ENCODE measurements around the gene MTUS2.

Gene MTUS2

GRCh38 chr13:29160862-29161261 lies 340.7 kb downstream of the MTUS2 start:
- no peak for DNase-seq (ENCODE audit: low read depth)
- H3K4me3 ChIP-seq (ENCODE audit: low read length): no peak overlapping the region
- TF ChIP-seq CTCF (conservative IDR thresholded peaks at IDR 0.05; ENCODE audit: low read depth, low read length): no peak

- H3K4me3 ChIP-seq (ENCODE audit: low read length): no peak overlapping the region
- no peak for TF ChIP-seq CTCF (conservative IDR thresholded peaks at IDR 0.05; ENCODE audit: low read depth, low read length)
- no peak for DNase-seq (ENCODE audit: low read depth)
Measured at GRCh38 chr13:29161676-29162075, 341.5 kb downstream of the MTUS2 start.

- no peak overlapping the region for H3K4me3 ChIP-seq (ENCODE audit: low read length)
- no peak for DNase-seq (ENCODE audit: low read depth)
- TF ChIP-seq CTCF (conservative IDR thresholded peaks at IDR 0.05; ENCODE audit: low read depth, low read length): no peak
Measured at GRCh38 chr13:29162638-29163235, 342.6 kb downstream of the MTUS2 start.

- H3K4me3 ChIP-seq (ENCODE audit: low read length): no peak overlapping the region
- DNase-seq (ENCODE audit: low read depth): no peak
- TF ChIP-seq CTCF (conservative IDR thresholded peaks at IDR 0.05; ENCODE audit: low read depth, low read length): no peak
Measured at GRCh38 chr13:29164116-29164515, 344.0 kb downstream of the MTUS2 start.

GRCh38 chr13:29165216-29165615 lies 345.1 kb downstream of the MTUS2 start:
- DNase-seq (ENCODE audit: low read depth): no peak
- TF ChIP-seq CTCF (conservative IDR thresholded peaks at IDR 0.05; ENCODE audit: low read depth, low read length): no peak
- no peak overlapping the region for H3K4me3 ChIP-seq (ENCODE audit: low read length)

- no peak for DNase-seq (ENCODE audit: low read depth)
- TF ChIP-seq CTCF (conservative IDR thresholded peaks at IDR 0.05; ENCODE audit: low read depth, low read length): no peak
- H3K4me3 ChIP-seq (ENCODE audit: low read length): no peak overlapping the region
Measured at GRCh38 chr13:29165840-29166239, 345.7 kb downstream of the MTUS2 start.

GRCh38 chr13:29170436-29171082 lies 350.4 kb downstream of the MTUS2 start:
- no peak for TF ChIP-seq CTCF (conservative IDR thresholded peaks at IDR 0.05; ENCODE audit: low read depth, low read length)
- DNase-seq (ENCODE audit: low read depth): no peak
- no peak overlapping the region for H3K4me3 ChIP-seq (ENCODE audit: low read length)
